Ecto neural progenitor cell (in vitro differentiated cells): ENCODE data around the gene ARSB.
"Not testable (repeated sequence)": the region's sequence is repeated elsewhere in the genome, so short reads cannot be mapped to it uniquely, and the experiment has no call there.

ENCODE experiments used
- DNase-seq: peaks from one replicate; pipeline ENCODE4 v3.0.0-alpha.2; 2018; ENCODE audit warnings: low spot score

The ARSB gene

DNA sequence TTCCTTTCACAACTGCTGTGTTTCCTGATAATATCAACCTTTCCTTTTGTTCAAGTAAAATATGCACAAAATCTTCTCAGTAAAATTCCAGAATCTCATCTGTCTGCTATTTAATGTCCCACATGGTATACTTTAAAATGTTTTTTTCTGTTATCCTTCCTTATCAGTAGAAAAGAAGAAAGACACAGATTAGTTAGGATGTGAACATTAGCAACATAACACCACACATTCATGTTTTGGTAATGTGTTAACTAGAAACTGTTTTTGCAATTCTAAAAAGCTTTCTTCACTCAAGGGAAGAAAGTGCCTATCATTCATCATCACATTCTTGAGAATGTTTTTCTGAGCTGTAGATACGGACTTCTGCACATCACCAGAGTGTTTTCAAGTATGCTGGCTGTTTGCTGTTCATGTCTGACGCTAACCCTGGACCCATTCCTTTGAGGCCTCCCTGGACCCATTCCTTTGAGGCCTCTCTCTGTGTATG lies 10.5 kb upstream of the ARSB start:
- no peak for DNase-seq

DNA sequence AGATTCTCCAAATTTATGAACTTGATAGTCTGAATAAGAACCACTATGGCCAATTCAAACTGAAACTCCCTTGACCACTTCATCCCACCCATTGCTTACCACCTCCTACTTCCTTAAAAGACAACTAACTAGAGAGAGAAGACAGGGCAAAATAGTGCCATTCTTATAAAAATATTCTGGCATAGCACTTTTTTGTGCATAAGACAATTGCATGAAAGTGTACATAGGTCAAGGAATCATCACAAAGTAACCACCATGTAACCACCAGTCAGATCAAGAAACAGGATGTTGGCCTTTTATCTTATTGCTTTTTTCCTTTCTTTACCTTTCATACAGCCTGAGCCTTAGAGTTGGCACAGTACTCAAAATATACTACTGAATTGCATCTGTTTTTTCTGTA lies 8.1 kb upstream of the ARSB start:
- no peak for DNase-seq

DNA sequence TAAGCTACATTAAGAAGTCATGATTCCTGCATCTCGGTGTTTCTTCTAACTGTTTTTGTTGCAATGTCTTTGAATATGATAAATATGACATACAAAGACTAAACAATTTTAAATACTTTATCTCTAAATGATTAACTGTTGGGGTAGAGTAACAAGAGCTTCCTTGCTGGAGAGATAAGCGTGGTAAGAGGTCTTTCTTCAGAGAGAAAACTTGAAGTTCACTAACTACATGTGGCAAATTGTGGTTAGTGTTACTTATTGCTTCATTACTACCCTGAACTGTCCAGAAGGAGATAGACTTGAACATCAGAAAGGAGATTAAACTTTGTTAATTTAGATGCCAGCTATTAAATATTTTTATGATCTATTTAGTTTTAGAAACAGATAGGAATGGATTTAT lies 7.0 kb upstream of the ARSB start:
- no peak for DNase-seq

DNA sequence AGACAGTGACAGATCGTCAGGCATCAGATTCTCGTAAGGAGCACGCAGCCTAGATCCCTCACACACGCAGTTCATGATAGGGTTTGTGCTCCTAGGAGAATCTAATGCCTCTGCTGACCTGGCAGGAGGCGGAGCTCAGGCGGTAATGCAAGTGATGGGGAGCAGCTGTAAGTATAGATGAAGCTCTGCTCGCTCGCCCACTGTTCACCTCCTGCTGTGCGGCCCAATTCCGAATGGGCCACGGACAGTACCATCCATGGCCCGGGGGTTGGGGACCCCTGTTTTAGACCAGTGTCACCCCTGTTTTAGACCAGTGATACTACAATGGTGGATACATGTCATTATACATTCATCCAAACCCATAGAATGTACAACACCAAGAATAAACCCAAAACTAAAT lies 4.0 kb upstream of the ARSB start:
- no peak for DNase-seq

DNA sequence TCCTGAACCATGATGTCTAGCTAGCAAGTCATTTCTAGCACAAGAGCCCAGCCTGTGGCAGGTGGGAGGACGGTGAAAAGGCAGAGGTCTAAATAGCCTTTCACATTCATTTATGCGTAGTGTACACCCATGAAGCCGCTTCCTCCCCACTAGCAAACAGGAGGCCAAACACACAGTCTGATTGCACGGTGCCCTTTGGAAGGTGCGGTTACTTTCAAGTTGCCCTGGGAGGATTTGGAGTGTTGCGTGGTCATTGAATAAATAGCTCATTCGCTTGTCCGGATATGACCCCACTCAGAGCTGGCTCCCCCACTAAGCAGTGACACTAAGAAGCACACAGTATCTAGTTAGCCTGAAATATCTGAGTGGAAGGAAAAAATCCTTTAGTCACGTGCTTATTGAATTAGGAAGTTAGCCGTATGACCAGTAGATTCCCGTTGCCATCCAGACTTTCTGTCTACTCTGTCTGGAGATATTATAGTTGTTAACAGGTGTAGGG lies 664 bp upstream of the ARSB start:
- peak; percentile 50 for DNase-seq

DNA sequence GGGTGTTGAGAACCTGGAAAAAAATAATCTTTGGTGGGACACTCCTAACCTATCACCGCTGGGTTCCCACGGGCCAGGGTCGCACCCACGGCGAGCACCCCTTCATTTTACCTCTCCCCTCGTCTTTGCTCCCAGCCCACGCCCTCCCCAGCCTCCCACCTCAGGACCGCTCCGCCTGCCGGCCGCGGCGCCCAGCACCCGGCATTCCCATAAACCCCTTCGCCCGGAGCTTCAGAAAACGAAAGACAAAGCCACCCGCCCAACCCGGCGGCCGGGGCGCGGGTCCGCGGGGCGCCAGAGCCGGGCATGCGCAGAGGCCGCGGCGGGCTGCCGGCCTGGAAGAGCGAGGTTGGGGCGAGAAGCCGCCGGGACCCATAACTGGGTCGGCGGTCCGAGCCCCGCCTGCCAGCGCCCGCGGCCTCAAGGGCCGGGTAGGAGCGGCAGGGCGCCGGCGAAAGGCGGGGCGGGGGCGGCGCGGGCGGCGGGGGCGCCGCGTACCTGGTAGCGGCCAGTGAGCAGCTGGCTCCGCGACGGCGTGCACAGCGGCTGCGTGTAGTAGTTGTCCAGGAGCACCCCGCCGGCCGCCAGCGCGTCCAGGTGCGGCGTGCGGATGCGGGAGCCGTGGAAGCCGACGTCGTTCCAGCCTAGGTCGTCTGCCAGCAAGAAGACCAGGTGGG lies 533 bp downstream of the ARSB start:
- DNase-seq: peak; percentile 94

DNA sequence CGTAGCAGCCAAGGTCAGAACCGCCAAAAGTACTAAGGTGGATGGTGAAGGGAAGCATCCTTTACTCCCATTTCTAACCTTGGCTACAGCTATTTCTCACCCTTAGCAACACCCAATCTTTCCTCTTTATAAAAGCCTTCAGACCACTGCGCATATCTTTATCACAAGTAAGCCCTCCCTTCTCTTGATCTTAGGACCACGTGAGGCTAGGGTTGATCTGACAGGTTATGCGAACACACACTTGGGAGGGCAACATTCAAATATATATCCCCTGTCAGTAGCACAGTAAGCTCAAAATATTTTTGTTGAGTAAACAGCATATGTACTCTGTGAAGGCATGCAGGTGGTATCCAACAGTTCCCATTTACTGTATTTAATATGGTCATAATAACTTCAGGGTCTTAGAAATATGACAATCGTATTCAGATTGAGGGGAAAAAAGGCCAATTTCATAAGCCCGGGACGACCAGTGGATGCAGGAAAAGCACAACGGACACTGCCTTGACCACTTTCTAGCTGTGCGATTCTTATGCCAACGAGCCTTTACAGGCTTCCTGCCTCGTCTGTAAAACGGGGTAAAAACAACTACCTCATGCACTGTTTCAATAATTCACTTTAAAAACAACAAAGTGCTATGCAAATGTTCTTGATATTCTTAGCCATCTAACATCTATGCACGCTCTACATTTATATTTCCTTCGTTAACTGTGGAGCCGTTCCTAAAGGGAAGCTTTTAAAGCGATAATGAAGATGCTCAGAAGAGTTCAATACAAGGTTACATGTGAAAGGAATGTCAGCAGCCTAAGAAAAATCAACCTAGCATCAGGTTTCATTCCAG lies 1.3 kb downstream of the ARSB start:
- no peak for DNase-seq

DNA sequence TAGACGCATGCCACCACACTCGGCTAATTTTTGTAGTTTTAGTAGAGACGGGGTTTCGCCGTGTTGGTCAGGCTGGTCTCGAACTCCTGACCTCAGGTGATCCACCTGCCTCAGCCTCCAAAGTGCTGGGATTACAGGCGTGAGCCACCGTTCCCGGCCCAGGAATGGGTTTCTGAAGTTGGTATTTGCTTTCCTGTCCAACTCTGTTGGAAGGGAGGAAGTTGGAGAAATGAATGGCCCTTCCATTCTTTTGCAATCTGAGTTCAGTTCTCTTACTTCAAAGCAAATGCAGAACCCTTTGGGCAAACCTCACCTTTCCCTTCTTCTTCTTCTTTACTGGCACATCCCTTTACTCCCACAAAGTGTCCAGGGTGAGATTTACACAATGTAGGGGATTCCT lies 1.9 kb downstream of the ARSB start:
- DNase-seq: not testable (repeated sequence)

DNA sequence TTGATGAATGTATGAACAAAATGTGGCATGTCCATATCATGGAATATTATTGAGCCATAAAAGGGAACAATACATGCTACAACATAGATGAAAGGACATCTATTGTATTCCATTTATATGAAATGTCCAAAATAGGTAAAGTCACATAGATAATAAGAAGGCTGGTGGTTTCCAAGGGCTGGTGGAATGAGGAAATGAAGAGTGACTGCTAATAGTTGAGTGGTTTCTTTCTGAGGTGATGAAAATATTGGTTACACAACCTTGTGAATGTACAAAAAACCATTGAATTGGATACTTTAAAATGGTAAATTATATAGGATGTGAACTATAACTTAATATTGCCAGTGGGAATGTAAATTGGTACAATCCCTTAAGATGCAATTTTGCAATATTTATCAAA lies 5.2 kb downstream of the ARSB start:
- no peak for DNase-seq

DNA sequence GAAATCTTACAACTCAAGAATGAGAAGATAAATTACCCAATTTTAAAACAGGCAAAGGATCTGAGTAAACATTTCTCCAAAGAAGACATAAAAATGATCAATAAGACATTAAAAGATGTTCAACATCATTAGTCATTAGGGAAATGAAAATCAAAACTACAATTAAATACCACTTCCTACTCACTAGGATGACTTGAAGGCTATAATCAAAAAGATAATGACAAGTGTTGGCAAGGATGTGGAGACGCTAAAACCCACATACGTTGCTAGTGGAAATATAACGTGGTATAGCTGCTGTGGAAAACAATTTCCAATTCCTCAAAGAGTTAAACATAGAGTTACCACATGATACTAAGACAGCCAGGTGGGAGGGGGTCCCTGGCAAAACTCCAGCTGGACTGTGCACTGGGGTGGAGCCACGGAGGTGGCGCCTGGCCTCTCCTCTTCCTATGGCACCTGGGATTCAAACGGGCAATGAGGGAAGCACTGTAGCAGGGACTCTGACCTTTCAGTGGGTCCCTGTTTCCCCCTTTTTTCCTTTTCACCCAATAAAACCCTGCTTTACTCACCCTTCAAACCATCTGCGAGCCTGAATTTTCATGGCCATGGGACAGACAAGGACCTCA lies 5.9 kb downstream of the ARSB start:
- DNase-seq: no peak

DNA sequence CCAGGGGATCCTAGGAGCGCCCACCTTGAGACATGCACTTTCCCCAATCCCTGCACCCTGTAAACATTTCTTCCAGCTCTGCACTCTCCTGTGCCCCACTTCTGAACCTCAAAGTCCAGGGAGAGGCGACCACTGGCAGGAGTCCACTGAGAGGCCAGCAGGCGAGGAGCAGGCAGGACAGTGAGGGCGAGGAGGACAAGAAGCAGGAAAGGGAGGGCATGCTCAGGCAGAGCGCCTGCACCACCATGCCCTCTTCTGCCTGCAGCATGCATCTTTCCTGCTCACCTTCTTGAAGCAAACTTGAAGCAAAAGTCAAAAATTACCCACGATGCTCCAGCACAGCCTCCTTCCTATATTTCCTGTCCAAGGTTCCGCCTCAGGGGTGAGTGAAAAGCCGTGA lies 10.1 kb downstream of the ARSB start:
- DNase-seq: no peak

DNA sequence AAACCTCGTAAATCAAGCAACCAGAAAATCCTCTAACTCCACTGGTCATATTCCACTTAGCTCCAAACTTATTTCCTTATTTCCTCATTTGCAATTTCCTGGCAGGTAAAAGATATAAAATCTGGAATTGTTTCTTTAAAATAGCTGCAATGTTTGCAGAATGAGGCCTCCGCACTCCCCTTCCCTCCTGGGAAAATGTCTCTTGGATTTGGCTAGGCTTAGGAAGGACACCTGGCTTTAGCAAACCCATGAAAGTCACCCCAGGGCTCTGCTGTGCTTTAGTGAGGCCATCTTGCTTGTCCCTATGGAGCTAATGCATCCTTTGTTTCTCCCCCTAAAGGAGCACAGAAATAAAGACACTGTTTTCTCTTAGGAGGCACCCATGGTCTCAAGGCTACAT lies 10.5 kb downstream of the ARSB start:
- no peak for DNase-seq

DNA sequence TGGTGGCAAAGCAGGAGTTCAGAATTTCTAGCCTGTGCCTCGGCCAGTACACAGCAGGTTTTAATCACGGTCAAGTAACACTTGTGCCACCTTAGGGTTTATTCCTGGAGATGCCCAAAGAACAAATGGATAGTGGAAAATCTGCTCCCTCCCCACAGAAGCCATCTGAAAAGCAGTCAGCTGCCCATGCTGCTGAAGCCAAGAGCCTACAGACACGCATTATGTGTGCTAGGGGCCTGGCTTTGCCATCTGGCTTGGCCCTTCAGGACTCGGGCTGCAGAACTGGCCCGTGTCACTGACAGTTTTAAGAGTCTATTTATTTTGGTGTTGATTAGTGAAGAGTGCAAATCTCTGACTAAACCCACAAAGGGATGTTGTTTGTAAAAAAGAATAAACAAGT lies 11.1 kb downstream of the ARSB start:
- no peak for DNase-seq

DNA sequence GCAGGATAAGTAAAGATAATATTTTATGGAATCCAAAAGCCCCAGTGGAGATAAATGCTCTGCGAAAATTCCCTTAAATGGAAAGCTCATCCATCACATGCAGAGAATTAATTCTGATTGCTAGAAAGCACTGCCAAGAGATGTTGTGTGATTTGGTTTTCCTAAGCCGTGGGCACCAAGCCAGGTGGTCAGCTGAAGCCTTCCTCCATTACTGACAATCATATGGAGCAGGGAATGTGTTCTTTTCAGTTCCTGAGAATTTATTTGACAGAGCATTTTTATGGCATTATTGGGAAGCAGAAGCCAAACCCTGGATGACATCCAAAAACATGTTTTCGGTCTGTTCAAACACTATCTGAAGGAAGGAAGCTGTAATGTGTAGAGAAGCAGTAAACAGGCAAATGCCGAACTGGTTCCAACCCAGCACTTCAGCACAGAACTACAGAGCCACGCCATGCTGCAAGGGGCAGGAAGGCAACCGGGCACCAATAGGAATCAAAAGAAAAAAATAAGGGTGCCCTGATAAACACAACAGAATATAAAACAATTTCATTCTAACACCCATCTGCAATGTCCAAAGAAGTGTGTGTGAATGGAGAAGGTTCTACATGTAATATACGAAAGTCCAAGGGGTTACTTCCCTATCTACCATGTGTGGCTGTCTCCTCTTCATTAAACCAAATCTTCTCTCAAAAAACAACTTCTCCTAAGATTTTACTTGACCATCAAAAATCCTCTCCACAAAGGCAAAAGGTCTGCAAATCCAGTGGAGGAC lies 12.3 kb downstream of the ARSB start:
- no peak for DNase-seq

DNA sequence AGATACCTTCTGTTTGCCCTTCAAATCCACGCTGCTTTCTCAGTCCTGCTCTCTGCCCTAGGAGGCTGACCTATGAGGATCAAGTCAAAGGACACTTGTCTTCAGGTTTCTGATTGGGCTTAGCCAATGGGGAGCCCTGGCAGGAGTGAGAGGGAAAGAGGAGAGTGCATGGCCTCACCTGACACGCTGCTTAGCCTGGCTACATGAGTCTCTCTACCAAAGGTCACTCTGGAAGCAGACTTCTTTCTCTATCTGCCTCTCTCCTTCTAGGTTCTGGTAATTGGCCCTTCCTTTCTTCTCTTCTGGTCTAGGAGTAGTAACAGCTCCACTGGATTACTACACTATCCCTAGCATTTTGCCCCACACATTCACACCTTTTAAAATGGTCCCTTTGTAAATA lies 13.1 kb downstream of the ARSB start:
- DNase-seq: no peak

DNA sequence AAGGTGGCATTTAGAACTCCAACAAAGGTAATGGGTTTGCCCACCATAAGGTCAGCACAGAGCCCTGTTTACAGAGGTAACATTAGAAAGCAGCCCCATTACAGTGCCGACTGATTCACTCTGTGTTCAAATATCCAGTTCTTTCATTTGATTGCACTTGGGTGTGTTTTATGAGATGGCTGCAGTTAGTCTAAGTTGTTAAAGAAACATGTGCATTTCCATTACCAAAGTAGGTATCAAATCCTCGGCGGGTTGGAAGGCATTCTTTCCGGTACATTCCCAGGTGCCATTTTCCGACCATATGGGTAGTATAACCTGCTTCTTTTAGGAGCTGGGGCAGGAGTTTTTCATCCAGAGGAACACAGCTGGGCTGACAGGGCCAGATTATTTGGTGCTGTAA lies 16.3 kb downstream of the ARSB start:
- no peak for DNase-seq

DNA sequence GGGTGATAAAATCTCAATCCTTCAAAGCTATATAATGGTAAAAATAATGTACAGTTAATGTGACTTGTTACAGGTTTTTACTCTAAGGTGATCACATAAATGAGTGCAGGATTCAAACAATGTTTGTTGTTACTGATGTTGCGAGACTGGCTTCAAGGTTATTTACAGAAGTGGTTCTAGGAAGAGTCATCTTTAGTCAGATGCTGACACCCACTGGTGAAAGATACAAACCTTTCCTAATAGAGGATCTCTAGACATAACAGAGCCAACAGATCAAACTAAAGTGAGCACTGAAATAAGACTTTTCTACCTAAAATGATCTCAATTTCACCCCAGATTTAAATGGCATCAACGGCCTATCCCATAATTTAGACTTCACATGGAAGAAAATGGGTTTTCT lies 20.2 kb downstream of the ARSB start:
- DNase-seq: no peak

DNA sequence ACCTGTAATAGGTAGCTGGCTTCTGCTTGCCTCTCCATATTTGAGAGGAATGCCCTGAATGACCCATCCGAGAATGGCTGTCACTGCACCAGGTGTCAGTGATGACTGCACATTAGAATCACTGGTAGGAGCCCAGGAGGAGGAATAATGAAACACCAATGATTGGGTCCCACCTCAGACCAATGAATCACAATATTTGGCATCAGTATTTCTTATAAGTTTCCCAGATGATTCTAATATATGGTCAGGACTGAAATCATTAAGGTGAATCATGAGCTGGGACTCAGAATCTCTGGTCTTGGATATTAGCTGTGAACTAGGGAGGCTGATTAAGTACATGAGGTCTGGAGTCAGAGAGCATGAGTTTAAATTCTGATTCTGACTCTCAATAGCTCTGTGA lies 23.4 kb downstream of the ARSB start:
- no peak for DNase-seq

DNA sequence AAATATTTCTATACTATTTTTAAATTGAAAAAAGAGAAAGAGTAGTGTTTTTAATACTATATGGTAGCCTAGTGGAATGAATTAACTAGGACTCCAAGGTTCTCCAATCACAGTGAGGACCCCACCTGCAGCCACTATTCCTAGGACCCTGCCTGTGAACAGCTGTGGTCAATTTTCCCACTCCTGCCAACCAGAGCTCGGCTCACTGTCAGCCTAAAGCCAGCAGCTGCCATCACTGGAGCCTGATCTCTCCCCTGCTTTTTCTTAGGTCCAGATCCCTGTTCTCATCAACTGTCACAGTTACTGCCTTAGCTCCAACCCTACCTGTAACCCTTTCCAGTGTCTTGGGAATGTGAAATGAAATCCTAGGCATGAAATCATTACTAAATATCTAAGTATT lies 25.3 kb downstream of the ARSB start:
- no peak for DNase-seq

DNA sequence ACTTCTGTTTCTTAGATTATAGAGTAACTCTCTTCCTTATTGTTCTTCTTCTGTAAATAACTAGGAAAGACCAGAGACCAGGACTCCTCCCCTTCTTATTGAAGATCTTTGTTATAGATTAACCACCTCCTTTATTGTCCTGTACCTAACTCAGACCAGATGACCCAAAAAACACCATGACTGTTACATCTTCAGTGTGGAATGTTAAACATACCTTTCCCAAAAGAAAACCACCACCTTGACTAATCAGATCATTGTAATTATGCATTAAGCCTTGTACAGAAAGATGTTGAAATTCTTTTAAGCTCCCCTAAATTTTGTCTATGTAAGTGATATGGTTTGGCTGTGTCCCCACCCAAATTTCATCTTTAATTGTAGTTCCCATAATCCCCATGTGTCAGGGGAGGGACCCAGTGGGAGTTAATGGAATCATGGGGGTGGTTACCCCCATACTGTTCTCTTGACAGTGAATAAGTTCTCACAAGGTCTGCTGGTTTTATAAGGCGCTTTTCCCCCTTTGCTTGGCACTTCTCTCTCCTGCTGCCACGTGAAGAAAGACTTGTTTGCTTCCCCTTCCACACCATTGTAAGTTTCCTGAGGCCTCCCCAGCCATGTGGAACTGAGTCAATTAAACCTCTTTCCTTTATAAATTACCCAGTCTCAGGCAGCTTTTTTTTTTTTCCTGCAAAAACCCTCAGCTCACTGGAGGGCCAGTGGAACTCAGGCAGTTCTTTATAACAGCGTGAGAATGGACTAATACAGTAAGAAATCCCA lies 26.3 kb downstream of the ARSB start:
- no peak for DNase-seq

DNA sequence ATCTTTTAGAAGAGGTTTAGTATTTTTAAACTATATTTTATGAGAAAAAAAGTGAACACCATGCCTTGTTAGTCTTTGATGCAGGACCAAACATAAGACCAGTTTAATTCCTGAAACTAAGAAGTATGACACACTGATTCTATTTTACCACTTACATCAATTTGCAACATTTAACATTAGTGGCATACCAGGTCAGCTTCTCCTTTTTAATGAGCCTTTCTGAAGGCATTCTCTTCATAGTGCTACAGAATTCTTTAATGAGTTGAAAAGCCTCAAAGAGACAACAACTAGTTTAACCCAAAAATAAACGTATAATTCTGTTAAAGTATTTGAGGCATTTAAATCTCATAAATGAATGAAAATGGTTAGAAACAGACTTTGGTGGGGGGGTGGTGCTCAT lies 28.2 kb downstream of the ARSB start:
- DNase-seq: no peak
